K562 (cell line): ENCODE data around the gene SH3BGRL3. TPM values are rescaled to one million over a fixed set of nuclear protein-coding genes. Genes with fewer than 3 reads are reported as not detected.
A peak's percentile ranks its signal among the peaks of the same experiment; 100 is the strongest.

ENCODE experiments used
- AFF4 ChIP-seq: sonication (generic); formaldehyde crosslinking; IDR thresholded peaks from 2 replicates; pipeline ENCODE4 v1.8.0; 2023; ENCODE audit warnings: mild to moderate bottlenecking, missing genetic modification reagents
- CHD1 ChIP-seq: fragments of 200-600 bp; sonication (generic); IDR thresholded peaks from one replicate; pipeline ENCODE4 v1.6.1; 2012; ENCODE audit warnings: mild to moderate bottlenecking, moderate library complexity, low read length, inconsistent platforms
- E2F3 ChIP-seq: fragments of 250-450 bp; sonication (Bioruptor Pico); IDR thresholded peaks from 2 replicates; pipeline ENCODE4 v1.4.0; 2020; ENCODE audit warnings: mild to moderate bottlenecking
- EGR1 ChIP-seq: fragments of 450-650 bp; conservative IDR thresholded peaks from 2 replicates; pipeline ENCODE4 v1.6.1; 2017; ENCODE audit warnings: mild to moderate bottlenecking
- GATAD2B ChIP-seq: fragments of 450-650 bp; IDR thresholded peaks from 2 replicates; pipeline ENCODE4 v1.6.1; 2017; ENCODE audit warnings: mild to moderate bottlenecking, borderline replicate concordance
- HDAC1 ChIP-seq, 2 experiments: fragments of 450-650 bp; IDR thresholded peaks; 2 replicates each; pipeline ENCODE4 v1.6.1; 2016 to 2017; ENCODE audit warnings: inconsistent platforms in 1 of 2, mild to moderate bottlenecking in 1 of 2, moderate library complexity in 1 of 2
- KDM4B ChIP-seq, 2 experiments: fragments of 450-650 bp in 1 of 2; sonication (generic) in 1 of 2; IDR thresholded peaks; 2 replicates each; pipeline ENCODE4 v1.6.1; 2016 to 2017; ENCODE audit warnings: borderline replicate concordance in 2 of 2, antibody characterized with exemption in 1 of 2, low read depth in 1 of 2, mild to moderate bottlenecking in 1 of 2
- MEF2A ChIP-seq: IDR thresholded peaks from 2 replicates; pipeline ENCODE4 v1.6.1; 2011; ENCODE audit warnings: low read depth, mild to moderate bottlenecking, low read length, moderate library complexity; ENCODE audit not compliant: control insufficient read depth
- NFYB ChIP-seq: IDR thresholded peaks from 2 replicates; pipeline ENCODE4 v1.6.1; 2011; ENCODE audit warnings: mild to moderate bottlenecking, moderate library complexity; ENCODE audit not compliant: insufficient read length; ENCODE audit errors: extremely low read depth
- SIN3A ChIP-seq, 2 experiments: fragments of 150-350 bp in 1 of 2; IDR thresholded peaks; 2 replicates each; pipeline ENCODE4 v1.6.1; 2011 to 2016; ENCODE audit warnings: borderline replicate concordance in 2 of 2, low read depth in 2 of 2, low read length in 2 of 2, mild to moderate bottlenecking in 2 of 2, moderate library complexity in 2 of 2; ENCODE audit not compliant: control insufficient read depth in 1 of 2
- SMARCE1 ChIP-seq: fragments of 450-650 bp; IDR thresholded peaks from 2 replicates; pipeline ENCODE4 v1.7.1; 2016; ENCODE audit warnings: mild to moderate bottlenecking
- STAG1 ChIP-seq: sonication (generic); formaldehyde crosslinking; IDR thresholded peaks from 2 replicates; pipeline ENCODE4 v1.5.0; 2020; ENCODE audit warnings: missing genetic modification reagents, borderline replicate concordance
- TFAP4 ChIP-seq: sonication (generic); formaldehyde crosslinking; IDR thresholded peaks from 2 replicates; pipeline ENCODE4 v1.8.0; 2022; ENCODE audit warnings: missing genetic modification reagents, mild to moderate bottlenecking, moderate library complexity, borderline replicate concordance
- TRIM28 ChIP-seq: fragments of 450-650 bp; IDR thresholded peaks from 2 replicates; pipeline ENCODE4 v1.6.1; 2017
- ZBTB17 ChIP-seq: fragments of 450-650 bp; formaldehyde crosslinking; IDR thresholded peaks from 2 replicates; pipeline ENCODE4 v1.4.0; 2020; ENCODE audit warnings: mild to moderate bottlenecking
- ZBTB9 ChIP-seq: fragments of 450-650 bp; formaldehyde crosslinking; IDR thresholded peaks from 2 replicates; pipeline ENCODE4 v1.4.0; 2020; ENCODE audit warnings: mild to moderate bottlenecking, moderate library complexity
- ZNF668 ChIP-seq: fragments of 250-450 bp; sonication (Bioruptor Pico); IDR thresholded peaks from 2 replicates; pipeline ENCODE4 v1.8.0; 2022; ENCODE audit warnings: mild to moderate bottlenecking, inconsistent platforms
- polyA plus RNA-seq, 8 experiments: library from polyadenylated mRNA; depleted of rRNA in 4 of 8; stranded (reverse) in 5 of 8; unstranded in 3 of 8; fragments of >200 nt; fragmentation: Nextera tagmentation in 2 of 8; fragmentation: Illumina TruSeq in 1 of 8; extraction: Ambion mirVana in 2 of 8; extraction: Trizol in 1 of 8; gene quantifications; 2 replicates each; pipeline versions ENCODE4 v1.2.1 to v1.2.3, GENCODE V29; 2011 to 2014; ENCODE audit warnings: inconsistent platforms in 1 of 8, missing spikeins in 1 of 8
- total RNA-seq, 7 experiments: library from RNA; depleted of rRNA in 6 of 7; stranded (reverse); fragments of >200 nt in 6 of 7; fragmentation: Illumina TruSeq in 2 of 7; extraction: Trizol in 2 of 7; gene quantifications; 2 replicates each; pipeline versions ENCODE4 v1.2.1 to v1.2.3, GENCODE V29; 2011 to 2021; ENCODE audit warnings: low replicate concordance in 1 of 7
- TF ChIP-seq, protein P1 (sequence below): fragments of 200-800 bp; sonication (Bioruptor generic); IDR thresholded peaks from 2 replicates; pipeline ENCODE4 v1.6.1; 2017; ENCODE audit warnings: missing genetic modification characterization, missing compliant biosample characterization

Gene SH3BGRL3
- total and polyA plus RNA-seq, 9 of the 15 experiments (the other 6 are each of a cell fraction or from before 2014, with no cell fraction given) = 30.3 to 140 (median 54.2) TPM

GRCh38 chr1:26279456-26280332, at the start of gene SH3BGRL3 (continued):
- peak in 1 of 2 experiments; percentile 90; a peak in 1 of 4 replicates for TF ChIP-seq SIN3A (IDR thresholded peaks at IDR 0.05; ENCODE audit: borderline replicate concordance in 2 of 2, control insufficient read depth in 1 of 2, low read depth in 2 of 2, low read length in 2 of 2)
- peak; percentile 62 for TF ChIP-seq TRIM28
- TF ChIP-seq MEF2A = no peak
- peak; percentile 91 for TF ChIP-seq CHD1
- peak; percentile 85; the same call in 1 of the 2 replicates for TF ChIP-seq AFF4 (CRISPR knock-in tag)
- no peak; a peak in 2 of 4 replicates for TF ChIP-seq HDAC1 (IDR thresholded peaks at IDR 0.05)
- no peak for TF ChIP-seq STAG1
- TF ChIP-seq, protein P1, sequence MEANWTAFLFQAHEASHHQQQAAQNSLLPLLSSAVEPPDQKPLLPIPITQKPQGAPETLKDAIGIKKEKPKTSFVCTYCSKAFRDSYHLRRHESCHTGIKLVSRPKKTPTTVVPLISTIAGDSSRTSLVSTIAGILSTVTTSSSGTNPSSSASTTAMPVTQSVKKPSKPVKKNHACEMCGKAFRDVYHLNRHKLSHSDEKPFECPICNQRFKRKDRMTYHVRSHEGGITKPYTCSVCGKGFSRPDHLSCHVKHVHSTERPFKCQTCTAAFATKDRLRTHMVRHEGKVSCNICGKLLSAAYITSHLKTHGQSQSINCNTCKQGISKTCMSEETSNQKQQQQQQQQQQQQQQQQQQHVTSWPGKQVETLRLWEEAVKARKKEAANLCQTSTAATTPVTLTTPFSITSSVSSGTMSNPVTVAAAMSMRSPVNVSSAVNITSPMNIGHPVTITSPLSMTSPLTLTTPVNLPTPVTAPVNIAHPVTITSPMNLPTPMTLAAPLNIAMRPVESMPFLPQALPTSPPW (CRISPR knock-in tag) = peak; percentile 78
- TF ChIP-seq TFAP4 (CRISPR knock-in tag) = peak; percentile 77
- no peak; the same call in 1 of the 2 replicates for TF ChIP-seq SMARCE1
- peak; percentile 87 for TF ChIP-seq EGR1
- no peak for TF ChIP-seq E2F3 (CRISPR knock-in tag)
- peak; percentile 47; the same call in 1 of the 2 replicates for TF ChIP-seq ZBTB17
- TF ChIP-seq KDM4B (IDR thresholded peaks at IDR 0.05; ENCODE audit: borderline replicate concordance in 2 of 2, low read depth in 1 of 2) = 0 out of 4 replicates have a peak, but pooled peaks of 1 of the 2 experiments have one; percentile 25
- TF ChIP-seq NFYB = peak; percentile 67
- TF ChIP-seq ZNF668 (CRISPR knock-in tag) = no peak
- no peak for TF ChIP-seq GATAD2B
- TF ChIP-seq ZBTB9 (CRISPR knock-in tag) = peak; percentile 85; the same call in 1 of the 2 replicates
